Astrocyte of the hippocampus (primary cell): ENCODE results near the gene MYL4.

Source experiments
- DNase-seq: peaks from one replicate; pipeline ENCODE4 v3.0.0; 2011; ENCODE audit warnings: low read depth, low spot score

The MYL4 gene

DNA sequence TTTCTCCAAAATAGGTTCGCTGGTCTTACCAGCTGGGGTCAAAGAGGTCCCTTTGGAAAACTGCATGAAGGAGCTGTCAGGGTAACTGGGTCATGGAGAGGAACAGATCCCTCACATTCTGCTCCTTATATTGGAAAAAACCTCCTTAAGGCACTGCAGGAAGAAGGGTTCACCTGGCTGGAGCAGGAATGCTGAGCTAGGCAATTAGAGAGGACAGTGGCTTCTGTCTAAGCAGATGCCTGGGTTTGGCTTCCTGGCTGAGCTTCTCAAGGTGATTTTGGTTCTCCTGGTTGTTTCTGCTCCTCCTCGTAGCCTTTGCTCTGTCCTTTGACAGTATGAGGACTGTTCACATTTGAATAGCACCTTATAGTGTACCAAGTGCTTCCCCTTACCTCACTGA lies 64.1 kb downstream of the MYL4 start:
- DNase-seq: no peak
